T-helper 2 cell treated with Interferon-gamma antibody and Interleukin-4, amounts not matched to agents 100 ng/mL and 5 ng/mL, for 36 hours (primary cell): ENCODE results near the gene FAM47E. TPM values are rescaled to one million over a fixed set of nuclear protein-coding genes. Genes with fewer than 3 reads are reported as not detected.

Experiments used
- intact Hi-C: fragments of 100-400 bp; cut with micrococcal nuclease; formaldehyde crosslinking; loops from one replicate; pipeline ENCODE4 v1.15.1; 2023
- total RNA-seq: library from RNA; stranded (reverse); gene quantifications from 2 replicates; pipeline ENCODE4 v1.2.3, GENCODE V29; 2022

Gene FAM47E
- total RNA-seq, 1 donor from 2014 or later: not detected

- intact Hi-C loops: no loop called here
Measured at GRCh38 chr4:76325072-76325471, 73.6 kb downstream of the FAM47E start.

GRCh38 chr4:76326515-76326914 lies 75.0 kb downstream of the FAM47E start:
- intact Hi-C loops: no loop called here

Other genes starting within 250 kb of the FAM47E start
- gene CXCL9, start 244.2 kb upstream of the FAM47E start, total RNA-seq: 0.09 and 0.23 TPM in 2 replicates
- gene CXCL10, start 228.2 kb upstream of the FAM47E start, total RNA-seq: 0.77 and 1.4 TPM in 2 replicates
- 0.11 and 0.48 TPM in 2 replicates for gene CXCL11, start 215.7 kb upstream of the FAM47E start, total RNA-seq
- 0.16 TPM in 1 of 2 replicates, not detected in the other for gene ART3, start 177.0 kb upstream of the FAM47E start, total RNA-seq
- 53.2 and 59.2 TPM in 2 replicates for gene NUP54, start 103.3 kb upstream of the FAM47E start, total RNA-seq
- gene SCARB2, start 37.9 kb upstream of the FAM47E start, total RNA-seq: 7.4 and 7.6 TPM in 2 replicates
- 1.2 and 1.3 TPM in 2 replicates for gene STBD1, start 55.0 kb downstream of the FAM47E start, total RNA-seq
- gene CCDC158, start 169.4 kb downstream of the FAM47E start, total RNA-seq: not detected in 2 replicates
- not detected in 2 replicates for gene SHROOM3, start 183.5 kb downstream of the FAM47E start, total RNA-seq